Gastroesophageal sphincter (tissue), 4 donors: ENCODE data around the gene BMP2K. TPM values are rescaled to one million over a fixed set of nuclear protein-coding genes. Genes with fewer than 3 reads are reported as not detected.

Source experiments
- ATAC-seq: fragments of 150-250 bp; one replicate; pipeline ENCODE4 v1.9.1; 2016; ENCODE audit warnings: mild to moderate bottlenecking, moderate library complexity
- H3K27ac ChIP-seq, 4 donors: fragments of 200-600 bp; sonication (generic) in 3 of 4; 1 replicate in 3 of 4; 2 replicates in 1 of 4; pipeline ENCODE4 v1.5.1; 2016 to 2019
- H3K27me3 ChIP-seq: fragments of 200-600 bp; sonication (generic); one replicate; pipeline ENCODE4 v1.5.1; 2019
- H3K36me3 ChIP-seq, 2 donors: fragments of 200-600 bp; sonication (generic); one replicate each; pipeline ENCODE4 v1.5.1; 2019; ENCODE audit warnings: control low read depth in 1 of 2
- H3K4me1 ChIP-seq, 3 donors: fragments of 200-600 bp; sonication (generic); 1 replicate in 2 of 3; 2 replicates in 1 of 3; pipeline ENCODE4 v1.5.1; 2016 to 2019; ENCODE audit warnings: control low read depth in 2 of 3
- H3K4me3 ChIP-seq, 2 donors: fragments of 200-600 bp; sonication (generic); one replicate each; pipeline ENCODE4 v1.5.1; 2019; ENCODE audit warnings: mild to moderate bottlenecking in 1 of 2, moderate library complexity in 1 of 2
- H3K9me3 ChIP-seq, 3 donors: fragments of 200-600 bp; sonication (generic); one replicate each; pipeline ENCODE4 v1.5.1; 2017 to 2019; ENCODE audit warnings: control low read depth in 2 of 3
- CTCF ChIP-seq, 4 experiments: fragments of 200-600 bp in 2 of 4; fragments of 450-650 bp in 2 of 4; sonication (generic) in 1 of 4; IDR thresholded peaks; one replicate each; pipeline ENCODE4 v1.5.1; 2017 to 2019; ENCODE audit warnings: antibody characterized with exemption in 4 of 4, mild to moderate bottlenecking in 2 of 4, moderate library complexity in 2 of 4
- EP300 ChIP-seq: sonication (generic); formaldehyde crosslinking; IDR thresholded peaks from one replicate; pipeline ENCODE4 v1.6.1; 2017; ENCODE audit warnings: antibody characterized with exemption, mild to moderate bottlenecking
- POLR2A ChIP-seq, 2 donors: fragments of 450-650 bp; IDR thresholded peaks; one replicate each; pipeline ENCODE4 v1.6.1; 2017; ENCODE audit warnings: antibody characterized with exemption in 2 of 2, mild to moderate bottlenecking in 2 of 2, moderate library complexity in 1 of 2
- POLR2AphosphoS5 ChIP-seq: sonication (generic); formaldehyde crosslinking; IDR thresholded peaks from one replicate; pipeline ENCODE4 v1.6.1; 2017; ENCODE audit warnings: antibody characterized with exemption
- WGBS, 2 donors: methylation state at CpG; one replicate each; pipeline ENCODE4 v1.1.5; 2018; ENCODE audit warnings: low coverage in 1 of 2; 5-methylcytosine and 5-hydroxymethylcytosine counted together
- total RNA-seq, 4 donors: library from RNA; depleted of rRNA; stranded (reverse); fragments of >200 nt; gene quantifications; one replicate each; pipeline ENCODE4 v1.1.0, GENCODE V29; 2016

BMP2K gene
- total RNA-seq, 4 donors from 2014 or later, result 44.6 to 70.5 (median 48.7) TPM

- Histone ChIP-seq H3K27ac (no peak overlapping the region), H3K27me3 (no peaks in the 10 kb centered on the region)
- no peak for ATAC-seq
Observed at GRCh38 chr4:78910612-78911011, 134.5 kb downstream of the BMP2K start.

GRCh38 chr4:78922207-78922606 lies 146.1 kb downstream of the BMP2K start:
- H3K4me1 ChIP-seq, result no peaks in the 10 kb centered on the region
- no peaks in the 10 kb centered on the region for H3K9me3 ChIP-seq
- H3K27me3 ChIP-seq, result no peaks in the 10 kb centered on the region
- no peak for ATAC-seq
- H3K36me3 ChIP-seq, result peaks cover 0 to 57% of the 10 kb centered on the region in 2 donors
- H3K4me3 ChIP-seq, result no peak overlapping the region
- TF ChIP-seq CTCF (IDR thresholded peaks at IDR 0.05) (no peak), EP300 (no peak), POLR2AphosphoS5 (no peak), POLR2A (IDR thresholded peaks at IDR 0.05) (no peak)
- WGBS, 2 donors, result 73 to 85% methylated on average over 3 to 4 of the region's 4 CpGs
- no peak overlapping the region for H3K27ac ChIP-seq

More at GRCh38 chr4:78910612-78911011, 134.5 kb downstream of the BMP2K start:
- TF ChIP-seq CTCF (IDR thresholded peaks at IDR 0.05), result no peak
- no peak for TF ChIP-seq POLR2AphosphoS5
- no peak for TF ChIP-seq EP300
- TF ChIP-seq POLR2A (IDR thresholded peaks at IDR 0.05), result no peak
- 86 to 90% methylated on average over 2 of the region's 2 CpGs for WGBS, 2 donors
- Histone ChIP-seq H3K4me3 (no peak overlapping the region), H3K36me3 (peaks cover 0 to 23% of the 10 kb centered on the region in 2 donors), H3K9me3 (no peaks in the 10 kb centered on the region), H3K4me1 (no peaks in the 10 kb centered on the region)

- Histone ChIP-seq H3K27ac (no peak overlapping the region), H3K4me1 (no peaks in the 10 kb centered on the region), H3K4me3 (no peak overlapping the region), H3K9me3 (no peaks in the 10 kb centered on the region), H3K36me3 (peaks cover 0 to 66% of the 10 kb centered on the region in 2 donors), H3K27me3 (no peaks in the 10 kb centered on the region)
- WGBS, 2 donors, result 65 to 70% methylated on average over 3 to 4 of the region's 4 CpGs
- ATAC-seq, result no peak
- TF ChIP-seq CTCF (IDR thresholded peaks at IDR 0.05), result no peak
- no peak for TF ChIP-seq POLR2A (IDR thresholded peaks at IDR 0.05)
- TF ChIP-seq POLR2AphosphoS5, result no peak
- TF ChIP-seq EP300, result no peak
Observed at GRCh38 chr4:78923464-78924312, 147.5 kb downstream of the BMP2K start.

GRCh38 chr4:78926826-78927225 lies 150.7 kb downstream of the BMP2K start:
- no peak for TF ChIP-seq POLR2A (IDR thresholded peaks at IDR 0.05)
- TF ChIP-seq EP300, result no peak
- no peak for TF ChIP-seq CTCF (IDR thresholded peaks at IDR 0.05)
- no peak for TF ChIP-seq POLR2AphosphoS5
- ATAC-seq, result no peak
- Histone ChIP-seq H3K4me1 (no peaks in the 10 kb centered on the region), H3K27ac (no peak overlapping the region), H3K4me3 (no peak overlapping the region), H3K27me3 (no peaks in the 10 kb centered on the region), H3K36me3 (peaks cover 0 to 90% of the 10 kb centered on the region in 2 donors), H3K9me3 (no peaks in the 10 kb centered on the region)
- WGBS, 2 donors, result 100% methylated on average over 1 of the region's 1 CpG; no CpG with 5 or more reads in 1 of the 2 donors

GRCh38 chr4:78928835-78929234 lies 152.7 kb downstream of the BMP2K start:
- H3K4me1 ChIP-seq, result no peaks in the 10 kb centered on the region
- H3K36me3 ChIP-seq, result peaks cover 0 to 85% of the 10 kb centered on the region in 2 donors
- H3K27me3 ChIP-seq, result no peaks in the 10 kb centered on the region
- H3K4me3 ChIP-seq, result no peak overlapping the region
- no peak overlapping the region for H3K27ac ChIP-seq
- no peak for ATAC-seq
- TF ChIP-seq POLR2AphosphoS5 (no peak), CTCF (IDR thresholded peaks at IDR 0.05) (no peak), EP300 (no peak)
- H3K9me3 ChIP-seq, result no peaks in the 10 kb centered on the region
- 80 to 93% methylated on average over 1 to 8 of the region's 9 CpGs for WGBS, 2 donors
